ENCODE measurements around the gene ADGRG3. TPM values are rescaled to one million over a fixed set of nuclear protein-coding genes. Genes with fewer than 3 reads are reported as not detected.

Gene ADGRG3
- total RNA-seq, 4 donors from 2014 or later: 0.32 to 2.0 (median 2.0) TPM; not detected in 1

- Histone ChIP-seq H3K27ac (peak overlapping the region; percentile 96), H3K4me1 (peaks cover 78% of the 10 kb centered on the region)
- TF ChIP-seq CTCF (IDR thresholded peaks at IDR 0.05) (no peak), POLR2A (IDR thresholded peaks at IDR 0.05) (no peak), POLR2AphosphoS5 (IDR thresholded peaks at IDR 0.05) (no peak), EP300 (IDR thresholded peaks at IDR 0.05) (no peak)
Observed at GRCh38 chr16:57624806-57625500, 43.2 kb upstream of the ADGRG3 start.

GRCh38 chr16:57626420-57627170 is 41.5 kb upstream of the ADGRG3 start:
- Histone ChIP-seq H3K4me1 (peaks cover 80% of the 10 kb centered on the region), H3K27ac (peak overlapping the region; percentile 78)
- 81% methylated on average over 9 of the region's 10 CpGs for WGBS

More at GRCh38 chr16:57624806-57625500, 43.2 kb upstream of the ADGRG3 start:
- WGBS: 71% methylated on average over 17 of the region's 17 CpGs
- Histone ChIP-seq H3K9me3 (no peaks in the 10 kb centered on the region), H3K27me3 (peaks cover 7% of the 10 kb centered on the region), H3K36me3 (no peaks in the 10 kb centered on the region), H3K4me3 (no peak overlapping the region)
- no peak for DNase-seq (ENCODE audit: low spot score in 2 of 2)

GRCh38 chr16:57627184-57627871 is 40.8 kb upstream of the ADGRG3 start:
- 62% methylated on average over 8 of the region's 15 CpGs for WGBS
- Histone ChIP-seq H3K4me3 (no peak overlapping the region), H3K4me1 (peaks cover 78% of the 10 kb centered on the region), H3K36me3 (no peaks in the 10 kb centered on the region), H3K9me3 (no peaks in the 10 kb centered on the region), H3K27me3 (peaks cover 7% of the 10 kb centered on the region), H3K27ac (peak overlapping the region; percentile 78)
- no peak for TF ChIP-seq CTCF (IDR thresholded peaks at IDR 0.05)
- no peak for TF ChIP-seq EP300 (IDR thresholded peaks at IDR 0.05)
- no peak for TF ChIP-seq POLR2AphosphoS5 (IDR thresholded peaks at IDR 0.05)
- TF ChIP-seq POLR2A (IDR thresholded peaks at IDR 0.05): no peak
- no peak for DNase-seq (ENCODE audit: low spot score in 2 of 2)

More at GRCh38 chr16:57626420-57627170, 41.5 kb upstream of the ADGRG3 start:
- no peak for DNase-seq (ENCODE audit: low spot score in 2 of 2)
- Histone ChIP-seq H3K27me3 (peaks cover 7% of the 10 kb centered on the region), H3K9me3 (no peaks in the 10 kb centered on the region), H3K4me3 (no peak overlapping the region), H3K36me3 (no peaks in the 10 kb centered on the region)
- TF ChIP-seq CTCF (IDR thresholded peaks at IDR 0.05): no peak
- no peak for TF ChIP-seq POLR2AphosphoS5 (IDR thresholded peaks at IDR 0.05)

GRCh38 chr16:57628008-57628781 is 39.9 kb upstream of the ADGRG3 start, which contains the start of gene ADGRG1:
Gene ADGRG1 (plus strand): TSS chr16:57628630. CDS start chr16:57650288, 21,658 bp downstream.
- TF ChIP-seq EP300 (IDR thresholded peaks at IDR 0.05): no peak
- no peak for TF ChIP-seq POLR2AphosphoS5 (IDR thresholded peaks at IDR 0.05)
- TF ChIP-seq POLR2A (IDR thresholded peaks at IDR 0.05): peak in 1 of 2 donors; percentile 32
- peak in 1 of 2 donors; percentile 3 for TF ChIP-seq CTCF (IDR thresholded peaks at IDR 0.05)
- Histone ChIP-seq H3K36me3 (no peaks in the 10 kb centered on the region), H3K27me3 (peaks cover 7% of the 10 kb centered on the region), H3K27ac (peak within 1 kb of the TSS; percentile 78), H3K4me1 (peaks cover 74% of the 10 kb centered on the region), H3K9me3 (no peaks in the 10 kb centered on the region), H3K4me3 (peak within 1 kb of the TSS; percentile 38)
- DNase-seq (ENCODE audit: low spot score in 2 of 2): peak in 1 of 2 donors; percentile 82
- WGBS: 5% methylated on average over 11 of the region's 32 CpGs

Data from suprapubic skin (tissue), 4 donors.